GM12874 (cell line): ENCODE data around the gene JAML.

Experiments used
- CTCF ChIP-seq: IDR thresholded peaks from 2 replicates; pipeline ENCODE4 v1.5.1; 2011; ENCODE audit warnings: low read depth, mild to moderate bottlenecking, control low read depth, low read length, moderate library complexity; ENCODE audit not compliant: insufficient read depth

JAML gene

GRCh38 chr11:118230088-118230487 lies 5.3 kb upstream of the JAML start:
- TF ChIP-seq CTCF, result no peak

GRCh38 chr11:118229274-118229847 lies 4.5 kb upstream of the JAML start:
- TF ChIP-seq CTCF, result no peak

GRCh38 chr11:118227865-118228785 lies 3.3 kb upstream of the JAML start:
- TF ChIP-seq CTCF, result no peak

GRCh38 chr11:118226781-118227180 lies 2.0 kb upstream of the JAML start:
- no peak for TF ChIP-seq CTCF

- TF ChIP-seq CTCF, result no peak
Measured at GRCh38 chr11:118226296-118226695, 1.5 kb upstream of the JAML start.

GRCh38 chr11:118223992-118224391 lies 819 bp downstream of the JAML start:
- TF ChIP-seq CTCF, result no peak

GRCh38 chr11:118223570-118223969 lies 1.2 kb downstream of the JAML start:
- no peak for TF ChIP-seq CTCF
